T-helper 2 cell treated with Interferon-gamma antibody and Interleukin-4, amounts not matched to agents 5 μg/mL and 100 μg/mL, for 36 hours (primary cell): ENCODE measurements around the gene GOLGA8B.
"Not testable (repeated sequence)": the region's sequence is repeated elsewhere in the genome, so short reads cannot be mapped to it uniquely, and the experiment has no call there.

Experiments
- DNase-seq: peaks from one replicate; pipeline ENCODE4 v3.0.0; 2021; ENCODE audit warnings: low spot score
- H3K27ac Mint-ChIP-seq: one replicate; pipeline ENCODE4 v1.8.0; 2021; ENCODE audit warnings: mild to moderate bottlenecking, mixed read lengths
- H3K27me3 Mint-ChIP-seq: one replicate; pipeline ENCODE4 v1.8.0; 2021; ENCODE audit warnings: low read depth, mixed read lengths
- H3K36me3 Mint-ChIP-seq: one replicate; pipeline ENCODE4 v1.8.0; 2021; ENCODE audit warnings: low read depth, mixed read lengths
- H3K4me1 Mint-ChIP-seq: one replicate; pipeline ENCODE4 v1.8.0; 2021; ENCODE audit warnings: low read depth, mixed read lengths
- H3K4me3 Mint-ChIP-seq: one replicate; pipeline ENCODE4 v1.8.0; 2022; ENCODE audit warnings: mild to moderate bottlenecking, moderate library complexity, mixed read lengths
- H3K9me3 Mint-ChIP-seq: one replicate; pipeline ENCODE4 v1.8.0; 2021; ENCODE audit warnings: mixed read lengths

GOLGA8B gene

GRCh38 chr15:34583399-34584329 lies at the start of gene GOLGA8B:
Gene GOLGA8B, minus strand, starts transcription at chr15:34583651. Its CDS starts 47,739 bp downstream, at chr15:34535912.
- Mint-ChIP-seq H3K36me3 (peaks cover 14% of the 10 kb centered on the region), H3K27ac (peak within 1 kb of the TSS; percentile 89), H3K27me3 (peaks cover 2% of the 10 kb centered on the region), H3K4me1 (peaks cover 48% of the 10 kb centered on the region), H3K9me3 (no peaks in the 10 kb centered on the region), H3K4me3 (peak within 1 kb of the TSS; percentile 89)
- peak; percentile 80 for DNase-seq

GRCh38 chr15:34633165-34633564 lies 49.7 kb upstream of the GOLGA8B start:
- H3K4me3 Mint-ChIP-seq, H3K4me1 Mint-ChIP-seq, H3K36me3 Mint-ChIP-seq, H3K9me3 Mint-ChIP-seq, H3K27ac Mint-ChIP-seq, DNase-seq: not testable (repeated sequence)
- peaks cover 11% of the 10 kb centered on the region for H3K27me3 Mint-ChIP-seq

GRCh38 chr15:34628577-34629152 lies 45.2 kb upstream of the GOLGA8B start:
- Mint-ChIP-seq H3K9me3 (no peaks in the 10 kb centered on the region), H3K4me3 (no peak overlapping the region), H3K27ac (no peak overlapping the region), H3K36me3 (no peaks in the 10 kb centered on the region), H3K27me3 (peaks cover 20% of the 10 kb centered on the region), H3K4me1 (no peaks in the 10 kb centered on the region)
- no peak for DNase-seq

- peaks cover 3% of the 10 kb centered on the region for H3K4me1 Mint-ChIP-seq
- no peaks in the 10 kb centered on the region for H3K9me3 Mint-ChIP-seq
- no peak overlapping the region for H3K4me3 Mint-ChIP-seq
- H3K27me3 Mint-ChIP-seq, result peaks cover 35% of the 10 kb centered on the region
- DNase-seq, result no peak
- no peaks in the 10 kb centered on the region for H3K36me3 Mint-ChIP-seq
- H3K27ac Mint-ChIP-seq, result no peak overlapping the region
Observed at GRCh38 chr15:34625007-34625406, 41.6 kb upstream of the GOLGA8B start.

GRCh38 chr15:34621675-34622074 lies 38.2 kb upstream of the GOLGA8B start:
- H3K9me3 Mint-ChIP-seq, result no peaks in the 10 kb centered on the region

GRCh38 chr15:34620814-34621213 lies 37.4 kb upstream of the GOLGA8B start:
- Mint-ChIP-seq H3K27me3 (peaks cover 44% of the 10 kb centered on the region), H3K4me3 (no peak overlapping the region), H3K36me3 (no peaks in the 10 kb centered on the region), H3K4me1 (peaks cover 3% of the 10 kb centered on the region), H3K9me3 (no peaks in the 10 kb centered on the region), H3K27ac (no peak overlapping the region)
- DNase-seq, result no peak

More at GRCh38 chr15:34621675-34622074, 38.2 kb upstream of the GOLGA8B start:
- Mint-ChIP-seq H3K36me3 (no peaks in the 10 kb centered on the region), H3K27ac (no peak overlapping the region), H3K4me1 (peaks cover 3% of the 10 kb centered on the region), H3K4me3 (no peak overlapping the region), H3K27me3 (peaks cover 38% of the 10 kb centered on the region)
- no peak for DNase-seq

- H3K27me3 Mint-ChIP-seq, result peaks cover 44% of the 10 kb centered on the region
Observed at GRCh38 chr15:34620142-34620541, 36.7 kb upstream of the GOLGA8B start.

GRCh38 chr15:34619151-34619550 lies 35.7 kb upstream of the GOLGA8B start:
- no peak for DNase-seq
- Mint-ChIP-seq H3K27me3 (peaks cover 47% of the 10 kb centered on the region), H3K9me3 (no peaks in the 10 kb centered on the region), H3K36me3 (no peaks in the 10 kb centered on the region), H3K27ac (no peak overlapping the region), H3K4me1 (peaks cover 3% of the 10 kb centered on the region), H3K4me3 (no peak overlapping the region)

More at GRCh38 chr15:34620142-34620541, 36.7 kb upstream of the GOLGA8B start:
- H3K4me3 Mint-ChIP-seq, result no peak overlapping the region
- peaks cover 3% of the 10 kb centered on the region for H3K4me1 Mint-ChIP-seq
- DNase-seq, result no peak
- no peak overlapping the region for H3K27ac Mint-ChIP-seq
- no peaks in the 10 kb centered on the region for H3K36me3 Mint-ChIP-seq
- no peaks in the 10 kb centered on the region for H3K9me3 Mint-ChIP-seq

- Mint-ChIP-seq H3K27me3 (peaks cover 51% of the 10 kb centered on the region), H3K4me1 (peaks cover 3% of the 10 kb centered on the region), H3K4me3 (no peak overlapping the region), H3K9me3 (no peaks in the 10 kb centered on the region), H3K27ac (no peak overlapping the region), H3K36me3 (no peaks in the 10 kb centered on the region)
- DNase-seq, result no peak
Observed at GRCh38 chr15:34618073-34618472, 34.6 kb upstream of the GOLGA8B start.

GRCh38 chr15:34616613-34617012 lies 33.2 kb upstream of the GOLGA8B start:
- H3K27me3 Mint-ChIP-seq, result peaks cover 58% of the 10 kb centered on the region
- no peaks in the 10 kb centered on the region for H3K9me3 Mint-ChIP-seq
- H3K36me3 Mint-ChIP-seq, result no peaks in the 10 kb centered on the region
- peaks cover 3% of the 10 kb centered on the region for H3K4me1 Mint-ChIP-seq
- no peak overlapping the region for H3K27ac Mint-ChIP-seq
- no peak overlapping the region for H3K4me3 Mint-ChIP-seq
- DNase-seq, result no peak

- H3K9me3 Mint-ChIP-seq, result no peaks in the 10 kb centered on the region
- H3K4me1 Mint-ChIP-seq, result peaks cover 13% of the 10 kb centered on the region
- no peak overlapping the region for H3K4me3 Mint-ChIP-seq
- no peak for DNase-seq
- no peak overlapping the region for H3K27ac Mint-ChIP-seq
- H3K36me3 Mint-ChIP-seq, result no peaks in the 10 kb centered on the region
- H3K27me3 Mint-ChIP-seq, result peaks cover 48% of the 10 kb centered on the region
Observed at GRCh38 chr15:34613997-34614396, 30.5 kb upstream of the GOLGA8B start.

GRCh38 chr15:34613301-34613700 lies 29.9 kb upstream of the GOLGA8B start:
- Mint-ChIP-seq H3K9me3 (no peaks in the 10 kb centered on the region), H3K4me1 (peaks cover 13% of the 10 kb centered on the region), H3K4me3 (no peak overlapping the region), H3K27ac (no peak overlapping the region), H3K36me3 (no peaks in the 10 kb centered on the region), H3K27me3 (peaks cover 52% of the 10 kb centered on the region)
- DNase-seq, result no peak

- no peaks in the 10 kb centered on the region for H3K9me3 Mint-ChIP-seq
- no peak for DNase-seq
- H3K4me3 Mint-ChIP-seq, result no peak overlapping the region
- no peak overlapping the region for H3K27ac Mint-ChIP-seq
- H3K36me3 Mint-ChIP-seq, result no peaks in the 10 kb centered on the region
- H3K27me3 Mint-ChIP-seq, result peaks cover 48% of the 10 kb centered on the region
- H3K4me1 Mint-ChIP-seq, result peaks cover 13% of the 10 kb centered on the region
Observed at GRCh38 chr15:34610354-34610753, 26.9 kb upstream of the GOLGA8B start.
